CD4-positive, alpha-beta T cell treated with Interleukin-4 for 4 hours (primary cell): Measurements from ENCODE around the gene PPM1M.

Experiments
- DNase-seq: peaks from one replicate; pipeline ENCODE4 v3.0.0-alpha.2; 2020

Gene PPM1M

GRCh38 chr3:52299247-52299878 lies 53.8 kb downstream of the PPM1M start:
- DNase-seq: no peak
